Heart left ventricle (tissue), 13 donors: Measurements from ENCODE around the gene NDRG4.

Experiments
- POLR2A ChIP-seq, 2 donors: fragments of 450-650 bp; IDR thresholded peaks; one replicate each; pipeline ENCODE4 v1.6.1; 2017; ENCODE audit warnings: antibody characterized with exemption in 2 of 2, mild to moderate bottlenecking in 2 of 2, moderate library complexity in 2 of 2
- TF ChIP-seq, protein P1 (sequence below), 12 donors: fragments of 200-600 bp; sonication (generic) in 4 of 12; IDR thresholded peaks; one replicate each; pipeline versions ENCODE4 v1.5.0 to v1.8.0; 2018 to 2022; ENCODE audit warnings: antibody characterized with exemption in 12 of 12, mild to moderate bottlenecking in 5 of 12
- donor health status: ischemic (EF 13 %, LVEDD 7.1; RV severe dilation, severe dysfunction).
- donor health status: DM: no; HTN: yes; CAD: no.
- donor health status: DM: no; HTN: no; CAD: no.
- donor health status: ischemic (EF 25% LVEDD 6.9; RV normal size, moderate dysfunction).
- donor health status: ischemic (EF 25% LVEDD 5.7; RV mildly dilated, moderate dysfunction).
- donor health status: ischemic (EF 35%, LVEDD 5.7; RV mildly dilated, moderate dysfunction).
- donor health status: nonischemic (EF 11% LVEDD 7.7; RV severe dilation, severe dysfunction).
- donor health status: DM: yes; HTN: yes; CAD: no.
- donor health status: PGD.
- donor health status: ischemic (EF 29% LVEDD 5.4; RV normal size, mild dysfunction).
- donor health status: nonischemic (EF 23%, LVEDD 6.1; RV moderate dilation, normal function).

DNA sequence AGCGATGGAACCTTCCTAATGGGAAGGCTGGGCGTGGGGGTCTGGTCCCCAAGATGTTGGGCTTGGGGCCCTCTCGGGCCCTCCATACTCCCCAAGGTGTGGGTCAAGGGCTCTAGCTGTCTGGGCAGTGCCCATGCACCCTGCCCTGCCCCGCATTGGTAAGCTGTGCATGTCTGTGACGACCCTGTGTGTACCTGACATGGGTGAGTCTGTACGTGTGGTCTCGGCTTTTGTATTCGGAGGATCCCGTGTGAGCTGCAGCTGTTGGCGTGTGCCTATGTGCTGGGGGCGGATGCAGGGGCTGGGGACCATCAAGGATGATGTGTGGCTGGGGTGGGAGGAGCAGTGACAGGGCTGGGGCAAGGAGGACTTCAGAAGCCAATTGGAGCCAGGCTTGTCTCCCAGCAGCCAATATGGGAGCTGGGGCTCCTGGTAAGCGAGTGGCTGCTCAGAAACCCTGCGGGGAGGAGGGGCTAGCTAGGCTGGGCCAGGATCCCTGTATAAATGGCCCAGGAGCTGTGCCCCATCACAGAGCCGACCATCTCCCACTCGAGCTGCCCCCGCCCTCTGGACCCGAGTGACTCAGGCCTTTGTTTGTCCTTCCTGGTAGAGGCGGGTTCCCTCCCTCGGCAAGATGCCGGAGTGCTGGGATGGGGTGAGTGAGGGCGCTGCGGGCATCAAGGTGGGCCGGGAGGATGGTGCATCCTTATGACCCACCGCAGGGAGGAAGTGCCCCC is at the start of gene NDRG4:
- no peak for TF ChIP-seq POLR2A (IDR thresholded peaks at IDR 0.05)
- TF ChIP-seq, protein P1, sequence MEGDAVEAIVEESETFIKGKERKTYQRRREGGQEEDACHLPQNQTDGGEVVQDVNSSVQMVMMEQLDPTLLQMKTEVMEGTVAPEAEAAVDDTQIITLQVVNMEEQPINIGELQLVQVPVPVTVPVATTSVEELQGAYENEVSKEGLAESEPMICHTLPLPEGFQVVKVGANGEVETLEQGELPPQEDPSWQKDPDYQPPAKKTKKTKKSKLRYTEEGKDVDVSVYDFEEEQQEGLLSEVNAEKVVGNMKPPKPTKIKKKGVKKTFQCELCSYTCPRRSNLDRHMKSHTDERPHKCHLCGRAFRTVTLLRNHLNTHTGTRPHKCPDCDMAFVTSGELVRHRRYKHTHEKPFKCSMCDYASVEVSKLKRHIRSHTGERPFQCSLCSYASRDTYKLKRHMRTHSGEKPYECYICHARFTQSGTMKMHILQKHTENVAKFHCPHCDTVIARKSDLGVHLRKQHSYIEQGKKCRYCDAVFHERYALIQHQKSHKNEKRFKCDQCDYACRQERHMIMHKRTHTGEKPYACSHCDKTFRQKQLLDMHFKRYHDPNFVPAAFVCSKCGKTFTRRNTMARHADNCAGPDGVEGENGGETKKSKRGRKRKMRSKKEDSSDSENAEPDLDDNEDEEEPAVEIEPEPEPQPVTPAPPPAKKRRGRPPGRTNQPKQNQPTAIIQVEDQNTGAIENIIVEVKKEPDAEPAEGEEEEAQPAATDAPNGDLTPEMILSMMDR (IDR thresholded peaks at IDR 0.05): no peak
